Chondrocyte (in vitro differentiated cells): ENCODE results near the gene WFS1. TPM values are rescaled to one million over a fixed set of nuclear protein-coding genes. Genes with fewer than 3 reads are reported as not detected.

ENCODE experiments used
- DNase-seq: peaks from one replicate; pipeline ENCODE4 v3.0.0; 2021; ENCODE audit warnings: mixed read lengths, low spot score
- H3K27ac Mint-ChIP-seq: one replicate; pipeline ENCODE4 v1.8.0; 2021; ENCODE audit warnings: mild to moderate bottlenecking, moderate library complexity, mixed read lengths; ENCODE audit not compliant: unreplicated experiment
- H3K27me3 Mint-ChIP-seq: 2 replicates; pipeline ENCODE4 v1.8.0; 2021; ENCODE audit warnings: low read depth, mixed read lengths
- H3K36me3 Mint-ChIP-seq: 2 replicates; pipeline ENCODE4 v1.8.0; 2021; ENCODE audit warnings: low read depth, mixed read lengths
- H3K4me1 Mint-ChIP-seq: 2 replicates; pipeline ENCODE4 v1.8.0; 2021; ENCODE audit warnings: low read depth, mild to moderate bottlenecking, mixed read lengths
- H3K4me3 Mint-ChIP-seq: one replicate; pipeline ENCODE4 v1.8.0; 2021; ENCODE audit warnings: mild to moderate bottlenecking, moderate library complexity, mixed read lengths; ENCODE audit not compliant: unreplicated experiment
- H3K9me3 Mint-ChIP-seq: 2 replicates; pipeline ENCODE4 v1.8.0; 2021; ENCODE audit warnings: low read depth, mixed read lengths
- CTCF ChIP-seq: fragments of 200-600 bp; sonication (generic); IDR thresholded peaks from 2 replicates; pipeline ENCODE4 v1.5.0; 2021; ENCODE audit warnings: antibody characterized with exemption, mild to moderate bottlenecking, moderate library complexity
- total RNA-seq: library from RNA; stranded (reverse); gene quantifications from 3 replicates; pipeline ENCODE4 v1.2.1, GENCODE V29; 2021

The WFS1 gene
- total RNA-seq, 1 donor from 2014 or later, result 54.6 TPM

DNA sequence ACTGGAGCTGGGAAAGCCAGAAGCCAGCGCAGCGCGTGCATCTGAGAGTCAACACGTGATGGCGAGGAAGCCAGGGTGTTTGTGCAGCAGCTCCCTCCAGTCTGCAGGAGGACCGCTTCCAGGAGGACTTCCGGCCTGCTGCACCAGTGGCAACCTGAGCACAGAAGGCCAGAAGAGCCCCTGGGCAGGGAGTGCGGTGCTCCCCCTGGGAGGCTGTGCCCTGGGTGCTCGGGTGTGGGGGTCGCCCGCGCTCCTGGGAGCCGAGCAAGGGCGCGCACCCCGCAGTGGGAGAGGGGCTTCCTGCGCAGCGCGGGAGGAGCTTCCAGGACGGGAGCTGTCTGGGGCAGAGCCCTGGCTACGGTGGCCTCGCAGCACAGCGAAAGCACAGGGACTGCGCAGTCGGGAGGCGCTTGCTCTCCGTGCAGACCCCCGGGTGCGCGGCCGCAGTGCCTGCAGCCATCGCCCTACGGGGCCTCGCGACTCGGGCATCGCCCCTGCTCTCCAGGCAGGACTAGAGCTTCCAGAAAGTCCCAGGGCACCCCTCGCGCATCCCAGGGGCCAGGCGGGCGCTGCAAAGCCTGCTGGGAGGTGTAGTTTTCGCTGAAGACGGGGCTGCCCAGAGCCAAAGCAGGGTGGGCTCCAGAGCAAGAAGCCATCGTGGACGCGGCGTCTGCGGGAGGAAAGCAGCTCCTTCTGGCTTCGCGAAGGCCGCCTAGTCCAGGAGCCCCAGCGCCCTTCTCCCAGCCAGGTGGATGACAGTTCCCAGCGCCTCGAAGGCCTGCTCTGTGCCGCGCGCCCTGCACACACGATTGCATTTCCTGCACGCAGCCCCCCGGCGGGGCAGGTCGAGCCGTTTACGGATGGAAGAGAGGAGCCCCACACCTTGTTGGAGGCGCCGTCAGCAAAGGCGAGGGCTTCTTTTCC lies 24.1 kb upstream of the WFS1 start:
- peak; percentile 90 for DNase-seq

DNA sequence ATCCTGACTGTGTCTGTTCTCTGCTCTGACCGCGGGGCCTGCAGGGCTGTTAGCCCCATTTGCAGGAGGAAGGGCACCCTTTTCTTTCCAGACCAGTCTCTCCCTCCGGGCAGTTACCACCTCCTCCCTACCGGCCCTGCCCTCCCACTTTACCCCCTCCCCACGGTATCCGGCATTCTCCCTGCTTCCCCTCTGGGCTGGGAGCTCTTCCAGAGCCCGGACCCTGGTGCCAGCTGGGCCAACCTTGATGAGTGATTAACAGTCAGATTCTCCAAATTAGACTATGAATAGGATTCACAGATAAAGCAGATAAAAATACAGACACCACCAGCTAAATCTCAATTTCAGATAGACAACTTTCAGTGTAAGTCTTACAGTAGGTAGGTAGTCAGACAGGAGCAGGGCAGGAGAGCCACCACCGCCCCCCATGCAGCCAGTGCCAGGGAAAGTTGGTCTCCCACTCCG lies 23.4 kb upstream of the WFS1 start:
- Mint-ChIP-seq H3K27ac (no peak overlapping the region), H3K4me1 (no peaks in the 10 kb centered on the region), H3K36me3 (no peaks in the 10 kb centered on the region), H3K27me3 (peaks cover 64% of the 10 kb centered on the region), H3K9me3 (no peaks in the 10 kb centered on the region), H3K4me3 (no peak overlapping the region)
- peak; percentile 53 for DNase-seq
- no peak for TF ChIP-seq CTCF

More for the DNA sequence above, 24.1 kb upstream of the WFS1 start:
- Mint-ChIP-seq H3K27me3 (peaks cover 64% of the 10 kb centered on the region), H3K27ac (no peak overlapping the region), H3K9me3 (no peaks in the 10 kb centered on the region), H3K36me3 (no peaks in the 10 kb centered on the region), H3K4me3 (no peak overlapping the region), H3K4me1 (no peaks in the 10 kb centered on the region)
- TF ChIP-seq CTCF, result no peak

DNA sequence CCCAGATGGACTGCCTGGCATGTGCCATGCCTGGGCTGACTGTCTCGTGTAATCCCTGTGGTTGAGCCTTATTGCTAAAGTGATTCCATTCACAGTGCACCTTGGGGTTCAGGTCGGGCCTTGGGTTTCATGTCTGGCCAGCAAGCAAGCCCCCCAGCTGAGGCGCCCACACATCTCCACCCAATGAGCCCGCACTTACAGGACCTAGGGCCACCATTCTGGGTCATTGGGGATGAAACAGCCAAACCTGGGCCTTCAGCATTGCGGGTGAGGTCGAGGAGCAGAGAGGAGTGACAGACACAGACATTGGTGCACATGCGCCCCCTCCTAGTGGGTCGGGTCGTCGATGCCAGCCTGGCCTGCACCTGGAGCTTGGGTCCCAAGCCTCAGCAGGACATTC lies 21.3 kb upstream of the WFS1 start:
- H3K4me3 Mint-ChIP-seq, result no peak overlapping the region
- H3K36me3 Mint-ChIP-seq, result no peaks in the 10 kb centered on the region
- H3K27ac Mint-ChIP-seq, result no peak overlapping the region
- H3K9me3 Mint-ChIP-seq, result no peaks in the 10 kb centered on the region
- no peak for TF ChIP-seq CTCF
- H3K4me1 Mint-ChIP-seq, result no peaks in the 10 kb centered on the region
- DNase-seq, result peak; percentile 57
- peaks cover 51% of the 10 kb centered on the region for H3K27me3 Mint-ChIP-seq

GRCh38 chr4:6250235-6250983 lies 19.2 kb upstream of the WFS1 start:
- Mint-ChIP-seq H3K27ac (no peak overlapping the region), H3K27me3 (peaks cover 46% of the 10 kb centered on the region), H3K9me3 (no peaks in the 10 kb centered on the region), H3K36me3 (no peaks in the 10 kb centered on the region), H3K4me3 (no peak overlapping the region), H3K4me1 (no peaks in the 10 kb centered on the region)
- peak; percentile 9 for DNase-seq
- peak; percentile 91 for TF ChIP-seq CTCF

DNA sequence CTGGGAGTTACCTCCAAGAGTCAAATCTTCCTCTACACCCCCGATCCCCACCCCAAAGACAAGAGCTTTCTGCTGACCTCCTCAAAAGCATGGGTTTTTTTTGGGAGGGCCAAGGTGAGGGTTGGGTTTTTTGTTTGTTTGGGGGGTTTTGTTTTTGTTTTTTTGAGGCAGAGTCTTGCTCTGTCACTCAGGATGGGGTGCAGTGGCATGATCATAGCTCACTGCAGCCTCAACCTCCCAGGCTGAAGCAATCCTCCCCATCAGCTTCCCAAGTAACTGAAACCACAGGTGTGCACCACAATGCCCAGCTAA lies 18.7 kb upstream of the WFS1 start:
- DNase-seq, result no peak
- H3K4me1 Mint-ChIP-seq, result no peaks in the 10 kb centered on the region
- H3K4me3 Mint-ChIP-seq, result no peak overlapping the region
- no peak overlapping the region for H3K27ac Mint-ChIP-seq
- H3K36me3 Mint-ChIP-seq, result no peaks in the 10 kb centered on the region
- no peak for TF ChIP-seq CTCF
- no peaks in the 10 kb centered on the region for H3K9me3 Mint-ChIP-seq
- peaks cover 49% of the 10 kb centered on the region for H3K27me3 Mint-ChIP-seq
